Bronchial epithelial cell (primary cell): ENCODE results near the gene SDC1. TPM values are rescaled to one million over a fixed set of nuclear protein-coding genes. Genes with fewer than 3 reads are reported as not detected.
A peak's percentile ranks its signal among the peaks of the same experiment; 100 is the strongest.
"Not testable (repeated sequence)": the region's sequence is repeated elsewhere in the genome, so short reads cannot be mapped to it uniquely, and the experiment has no call there.

Source experiments
- DNase-seq: peaks from one replicate; pipeline ENCODE4 v3.0.0-alpha.2; 2010; ENCODE audit warnings: low read depth
- FAIRE-seq: peaks from 2 replicates; lab custom pipeline; 2011; peaks lifted over from hg19 to GRCh38; lab: Jason Lieb, UNC
- H3K27me3 ChIP-seq: 2 replicates; pipeline ENCODE4 v1.5.1; 2011; ENCODE audit warnings: low read length; ENCODE audit not compliant: control insufficient read depth, insufficient read depth
- H3K36me3 ChIP-seq: 2 replicates; pipeline ENCODE4 v1.5.1; 2011; ENCODE audit warnings: low read length; ENCODE audit not compliant: control insufficient read depth, insufficient read depth
- H3K4me3 ChIP-seq: 2 replicates; pipeline ENCODE4 v1.5.1; 2011; ENCODE audit warnings: mild to moderate bottlenecking, low read depth, low read length, control low read depth
- CTCF ChIP-seq: IDR thresholded peaks from 2 replicates; pipeline ENCODE4 v1.5.1; 2011; ENCODE audit warnings: mild to moderate bottlenecking, moderate library complexity, low read length, control low read depth, inconsistent platforms; ENCODE audit not compliant: insufficient read depth, severe bottlenecking
- total RNA-seq: library from RNA; depleted of rRNA; stranded (reverse); fragments of >200 nt; gene quantifications from 2 replicates; pipeline ENCODE4 v1.2.1, GENCODE V29; 2014

Gene SDC1
- total RNA-seq, 1 donor from 2014 or later: 1,084 TPM

DNA sequence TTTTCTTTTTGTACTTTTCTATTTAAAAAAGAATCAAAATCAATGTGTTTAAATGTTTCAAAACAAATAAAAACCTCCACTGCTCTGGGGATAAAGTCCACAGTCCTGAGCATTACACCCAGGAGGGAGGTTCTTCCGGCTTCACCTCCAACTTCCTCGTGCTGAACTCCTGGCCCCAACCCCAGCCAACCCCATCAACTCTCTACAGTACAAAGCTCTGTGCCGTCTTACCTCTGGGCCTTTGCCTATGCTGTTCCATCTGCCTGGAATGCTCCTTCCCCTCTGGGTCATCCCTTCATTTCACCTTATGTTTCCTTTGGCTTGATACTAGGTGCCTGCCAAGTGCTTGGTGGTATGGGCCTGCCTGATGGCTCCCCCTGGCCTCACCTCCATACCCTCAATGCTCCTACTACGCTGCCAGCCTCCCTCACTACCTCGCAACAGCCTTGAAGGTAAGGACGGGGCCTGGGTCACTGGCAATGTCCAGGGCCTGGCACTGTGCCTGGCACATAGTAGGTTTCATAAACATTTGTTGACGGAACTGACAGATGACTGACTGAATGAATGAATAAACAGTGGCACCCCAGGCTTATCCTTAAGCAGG lies 28.8 kb downstream of the SDC1 start:
- TF ChIP-seq CTCF: no peak
- Histone ChIP-seq H3K36me3 (no peaks in the 10 kb centered on the region), H3K4me3 (no peak overlapping the region), H3K27me3 (no peaks in the 10 kb centered on the region)
- FAIRE-seq (no peak), DNase-seq (no peak)

DNA sequence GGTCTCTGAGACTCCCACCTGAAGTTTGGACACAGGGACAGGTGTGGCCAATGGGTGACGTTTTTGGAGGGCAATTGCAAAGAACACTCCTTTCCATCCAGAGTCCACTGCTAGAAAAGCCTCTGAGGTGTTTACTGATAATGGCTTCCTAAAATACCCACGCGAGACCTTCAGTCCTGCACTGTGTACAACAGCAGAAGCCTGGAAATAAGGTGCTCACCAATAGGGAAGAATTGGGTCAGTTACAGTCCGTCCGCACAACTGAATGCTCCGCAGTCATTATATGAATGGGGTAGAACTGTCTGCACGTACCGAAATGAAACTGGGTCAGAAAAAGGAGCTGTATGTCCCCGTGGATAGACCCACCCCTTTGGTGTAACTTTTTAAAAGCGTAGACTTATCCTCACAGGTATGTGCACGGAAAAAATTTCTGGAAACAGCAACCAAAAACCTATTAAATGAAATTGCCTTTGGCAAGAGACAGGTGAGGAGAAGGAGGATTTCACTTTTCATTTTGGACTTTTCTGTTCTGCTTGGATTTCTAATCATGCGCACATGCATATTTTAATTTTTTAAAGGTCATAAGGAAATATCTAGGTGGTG lies 29.4 kb downstream of the SDC1 start:
- no peak for TF ChIP-seq CTCF
- no peaks in the 10 kb centered on the region for H3K27me3 ChIP-seq
- no peak for FAIRE-seq
- no peak for DNase-seq
- H3K4me3 ChIP-seq: no peak overlapping the region
- no peaks in the 10 kb centered on the region for H3K36me3 ChIP-seq

- FAIRE-seq, DNase-seq, H3K36me3 ChIP-seq, H3K4me3 ChIP-seq, H3K27me3 ChIP-seq: not testable (repeated sequence)
Observed at GRCh38 chr2:20195016-20195411, 29.9 kb downstream of the SDC1 start.

GRCh38 chr2:20194097-20195015 lies 30.6 kb downstream of the SDC1 start:
- DNase-seq (no peak), FAIRE-seq (no peak)
- Histone ChIP-seq H3K36me3 (no peaks in the 10 kb centered on the region), H3K4me3 (no peak overlapping the region), H3K27me3 (no peaks in the 10 kb centered on the region)
- no peak for TF ChIP-seq CTCF

GRCh38 chr2:20193185-20193584 lies 31.7 kb downstream of the SDC1 start:
- Histone ChIP-seq H3K36me3 (no peaks in the 10 kb centered on the region), H3K4me3 (no peak overlapping the region), H3K27me3 (no peaks in the 10 kb centered on the region)
- TF ChIP-seq CTCF: no peak
- no peak for DNase-seq
- peak; percentile 80 for FAIRE-seq

DNA sequence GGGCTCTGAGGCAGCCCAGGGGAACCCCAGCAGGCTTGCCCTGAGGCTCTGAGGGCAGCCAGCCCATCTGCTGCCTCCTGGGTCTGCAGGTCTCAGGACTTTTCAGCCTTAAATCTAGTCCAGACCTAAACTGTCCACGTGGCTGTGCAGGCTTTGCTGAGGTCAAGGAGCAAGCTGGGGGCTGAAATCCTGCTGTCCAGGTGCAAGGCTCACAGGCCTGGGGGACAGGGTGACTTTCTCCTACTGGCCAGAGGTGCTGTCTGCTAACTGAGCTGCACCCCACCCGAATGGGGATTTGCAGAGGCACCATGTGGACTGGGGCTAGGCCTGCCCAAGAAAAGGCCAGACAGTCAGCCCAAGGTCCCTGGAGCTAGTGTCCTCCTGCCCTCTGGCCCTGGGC lies 32.1 kb downstream of the SDC1 start:
- H3K36me3 ChIP-seq: no peaks in the 10 kb centered on the region
- FAIRE-seq (no peak), DNase-seq (no peak)
- no peak overlapping the region for H3K4me3 ChIP-seq
- TF ChIP-seq CTCF: no peak
- H3K27me3 ChIP-seq: no peaks in the 10 kb centered on the region
